ENCODE results near the gene EPHA5. TPM values are rescaled to one million over a fixed set of nuclear protein-coding genes. Genes with fewer than 3 reads are reported as not detected.

EPHA5 gene
- total RNA-seq, 1 experiment from 2014 or later = 0.04 TPM

- no peak for TF ChIP-seq USF1 (CRISPR knock-in tag; IDR thresholded peaks at IDR 0.05)
- no peak for TF ChIP-seq ZNF416 (CRISPR knock-in tag; IDR thresholded peaks at IDR 0.05)
These were observed 154.6 kb downstream of the EPHA5 start (continued) for GRCh38 chr4:65515646-65516045.

GRCh38 chr4:65510976-65511375, 159.3 kb downstream of the EPHA5 start:
- Mint-ChIP-seq H3K4me1 (peaks cover 18% of the 10 kb centered on the region), H3K36me3 (peaks cover 4% of the 10 kb centered on the region), H3K9me3 (peaks cover 9% of the 10 kb centered on the region), H3K27ac (no peak overlapping the region), H3K27me3 (ENCODE audit: low read depth) (no peaks in the 10 kb centered on the region), H3K4me3 (no peak overlapping the region)
- no peak for ATAC-seq
- ChIA-PET POLR2A (no interaction called here), CTCF (no interaction called here)
- no peak for DNase-seq (ENCODE audit: low spot score)
- TF ChIP-seq FOXJ3 (CRISPR knock-in tag; IDR thresholded peaks at IDR 0.05; ENCODE audit: borderline replicate concordance) (no peak), JAZF1 (CRISPR knock-in tag; IDR thresholded peaks at IDR 0.05) (no peak), MXD4 (CRISPR knock-in tag; IDR thresholded peaks at IDR 0.05; ENCODE audit: borderline replicate concordance) (no peak), RORB (CRISPR knock-in tag; IDR thresholded peaks at IDR 0.05) (no peak), SMAD4 (CRISPR knock-in tag; IDR thresholded peaks at IDR 0.05) (no peak), RELA (CRISPR knock-in tag; IDR thresholded peaks at IDR 0.05; ENCODE audit: borderline replicate concordance) (no peak), STAT6 (CRISPR knock-in tag; conservative IDR thresholded peaks at IDR 0.05; ENCODE audit: low read depth) (no peak), SOX15 (CRISPR knock-in tag; IDR thresholded peaks at IDR 0.05) (no peak), ATF6 (CRISPR knock-in tag; IDR thresholded peaks at IDR 0.05) (no peak), GABPB1 (CRISPR knock-in tag; IDR thresholded peaks at IDR 0.05) (no peak), IRF1 (CRISPR knock-in tag; IDR thresholded peaks at IDR 0.05) (no peak), ZNF138 (CRISPR knock-in tag; conservative IDR thresholded peaks at IDR 0.05) (no peak), AFF4 (CRISPR knock-in tag; IDR thresholded peaks at IDR 0.05; ENCODE audit: borderline replicate concordance) (no peak), ZBTB43 (CRISPR knock-in tag; IDR thresholded peaks at IDR 0.05) (no peak), ZMAT4 (CRISPR knock-in tag; IDR thresholded peaks at IDR 0.05) (no peak), E2F4 (CRISPR knock-in tag; IDR thresholded peaks at IDR 0.05; ENCODE audit: borderline replicate concordance, low read depth) (no peak), ETV6 (CRISPR knock-in tag; IDR thresholded peaks at IDR 0.05) (no peak)

Data from WTC11 (cell line).